NCI-H1048 (cell line): ENCODE results near the gene SGF29.
"Not testable (repeated sequence)": the region's sequence is repeated elsewhere in the genome, so short reads cannot be mapped to it uniquely, and the experiment has no call there.

Experiments
- DNase-seq: peaks from one replicate; lab custom pipeline; 2025; lab: John Stamatoyannopoulos, UW

SGF29 gene

GRCh38 chr16:28532940-28533647 is 20.6 kb upstream of the SGF29 start:
- DNase-seq, result no peak

GRCh38 chr16:28534542-28535373 is 19.0 kb upstream of the SGF29 start:
- DNase-seq, result no peak

DNA sequence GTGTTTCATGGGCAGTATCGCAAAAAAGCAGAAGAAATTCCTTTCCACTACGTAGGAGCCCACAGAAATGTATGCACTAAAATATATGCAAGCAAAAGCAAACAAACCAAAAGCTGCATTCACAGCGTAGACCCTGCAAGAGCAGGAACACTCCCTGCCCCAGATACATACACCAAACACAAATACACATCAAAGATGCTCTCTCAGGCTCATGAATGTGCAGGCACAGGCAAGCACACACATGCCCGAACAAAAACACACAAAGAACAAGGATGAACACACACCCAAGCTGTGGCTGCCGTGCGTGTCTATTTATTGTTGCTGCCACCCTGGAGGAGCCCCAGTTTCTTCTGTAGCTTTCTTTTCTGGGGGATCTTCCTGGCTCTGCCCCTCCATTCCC is 16.6 kb upstream of the SGF29 start:
- DNase-seq, result no peak

- DNase-seq, result no peak
These were observed 15.6 kb upstream of the SGF29 start for GRCh38 chr16:28537964-28538732.

GRCh38 chr16:28538733-28539596 is 14.8 kb upstream of the SGF29 start, which contains the start of gene NUPR1:
TSS of gene NUPR1 (minus strand) at chr16:28538974. CDS start at chr16:28538907, 67 bp downstream.
- DNase-seq, result no peak

DNA sequence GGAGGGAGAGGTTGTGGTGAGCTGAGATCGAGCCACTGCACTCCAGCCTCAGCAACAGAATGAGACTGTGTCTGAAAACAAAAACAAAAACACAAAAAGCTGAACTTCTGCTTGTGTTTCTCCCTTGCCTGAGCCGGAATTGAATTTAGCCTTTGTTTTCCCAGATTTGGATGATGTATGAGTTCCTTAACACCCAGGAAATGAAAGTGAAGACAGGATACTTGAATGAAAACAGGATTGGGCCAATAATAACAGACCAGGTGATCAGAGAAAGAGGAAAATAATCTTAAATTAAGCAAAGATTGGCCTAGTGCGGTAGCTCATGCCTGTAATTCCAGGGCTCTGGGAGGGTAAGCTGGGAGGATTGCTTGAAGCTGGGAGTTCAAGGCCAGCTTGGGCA is 13.4 kb upstream of the SGF29 start:
- no peak for DNase-seq

DNA sequence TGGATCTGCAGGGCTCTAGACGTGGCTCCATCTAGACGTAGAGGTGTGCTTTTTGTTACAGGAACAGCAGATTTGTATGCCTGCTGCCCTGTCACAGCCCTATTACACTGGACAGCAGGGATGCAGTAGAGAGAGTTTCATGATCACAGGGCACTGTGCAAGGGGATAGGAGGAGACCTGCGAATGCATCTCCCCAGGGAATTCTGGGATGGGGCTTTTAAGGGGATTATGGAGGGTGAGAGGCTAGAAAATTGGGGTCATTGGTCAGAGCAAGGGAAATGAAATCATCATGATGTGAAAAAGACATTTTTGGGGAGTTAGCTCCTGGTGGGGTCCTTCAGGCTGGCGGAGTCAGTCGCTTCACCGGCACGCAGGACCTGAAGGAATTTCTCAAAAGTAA is 11.1 kb upstream of the SGF29 start:
- no peak for DNase-seq

GRCh38 chr16:28543072-28543471 is 10.6 kb upstream of the SGF29 start:
- no peak for DNase-seq

GRCh38 chr16:28544998-28545397 is 8.7 kb upstream of the SGF29 start:
- DNase-seq, result no peak

DNA sequence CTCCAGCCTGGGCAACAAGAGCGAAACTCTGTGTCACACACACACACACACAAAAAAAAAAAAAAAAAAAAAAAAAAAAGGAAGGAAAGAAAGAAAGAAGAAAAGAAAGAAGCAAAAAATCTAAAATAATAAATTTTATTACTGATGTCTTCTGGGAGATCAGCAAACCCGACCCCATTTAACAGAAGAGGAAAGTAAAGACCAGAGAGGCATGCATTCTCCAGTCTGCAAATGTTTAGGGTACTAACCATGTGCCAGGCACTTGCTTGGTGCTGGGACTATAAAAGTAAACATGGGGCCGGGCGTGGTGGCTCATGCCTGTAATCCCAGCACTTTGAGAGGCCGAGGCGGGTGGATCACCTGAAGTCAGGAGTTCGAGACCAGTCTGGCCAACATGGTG is 7.8 kb upstream of the SGF29 start:
- not testable (repeated sequence) for DNase-seq

- no peak for DNase-seq
These were observed 7.1 kb upstream of the SGF29 start for GRCh38 chr16:28546626-28547025.

GRCh38 chr16:28548306-28548802 is 5.4 kb upstream of the SGF29 start:
- no peak for DNase-seq

GRCh38 chr16:28549301-28549899 is 4.3 kb upstream of the SGF29 start:
- DNase-seq, result no peak

- DNase-seq, result no peak
These were observed 1.1 kb downstream of the SGF29 start for GRCh38 chr16:28554634-28555423.

- no peak for DNase-seq
These were observed 1.8 kb downstream of the SGF29 start for GRCh38 chr16:28555561-28555960.

DNA sequence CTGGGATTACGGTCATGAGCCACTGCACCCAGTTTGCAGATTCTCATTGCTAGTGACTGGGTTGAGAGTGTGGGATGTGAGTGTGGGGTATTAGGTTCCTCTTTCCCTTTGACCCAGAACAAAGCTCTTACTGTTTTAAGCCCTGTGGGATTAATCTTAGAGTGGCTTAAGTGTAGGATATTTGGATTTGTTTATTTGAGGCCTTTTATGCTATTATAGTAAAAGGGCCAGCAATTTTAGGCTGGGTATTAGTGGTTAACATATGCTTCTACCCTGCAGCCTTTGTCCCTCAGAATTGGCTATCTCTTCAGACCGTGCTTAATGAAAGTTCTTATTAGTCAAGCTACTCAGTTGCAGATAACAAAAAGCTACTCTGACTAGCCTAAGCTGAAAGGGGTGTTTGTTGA is 3.2 kb downstream of the SGF29 start:
- DNase-seq, result no peak

DNA sequence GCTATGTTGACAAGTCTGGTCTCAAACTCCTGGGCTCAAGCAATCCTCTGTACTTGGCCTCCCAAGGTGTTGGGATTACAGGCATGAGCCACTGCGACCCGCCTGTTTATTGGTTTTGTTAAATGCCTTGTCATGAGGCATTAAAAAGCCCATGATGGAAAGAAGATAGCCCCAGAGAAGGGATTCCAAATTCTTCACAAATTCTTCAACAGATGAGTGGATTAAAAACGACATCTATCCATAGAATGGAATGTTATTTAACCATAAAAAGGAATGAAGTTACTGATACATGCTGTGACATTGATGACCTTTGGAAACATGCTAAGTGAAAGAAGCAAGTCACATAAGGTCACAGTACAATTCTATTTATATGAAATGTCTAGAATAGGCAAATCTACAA is 4.7 kb downstream of the SGF29 start:
- no peak for DNase-seq

DNA sequence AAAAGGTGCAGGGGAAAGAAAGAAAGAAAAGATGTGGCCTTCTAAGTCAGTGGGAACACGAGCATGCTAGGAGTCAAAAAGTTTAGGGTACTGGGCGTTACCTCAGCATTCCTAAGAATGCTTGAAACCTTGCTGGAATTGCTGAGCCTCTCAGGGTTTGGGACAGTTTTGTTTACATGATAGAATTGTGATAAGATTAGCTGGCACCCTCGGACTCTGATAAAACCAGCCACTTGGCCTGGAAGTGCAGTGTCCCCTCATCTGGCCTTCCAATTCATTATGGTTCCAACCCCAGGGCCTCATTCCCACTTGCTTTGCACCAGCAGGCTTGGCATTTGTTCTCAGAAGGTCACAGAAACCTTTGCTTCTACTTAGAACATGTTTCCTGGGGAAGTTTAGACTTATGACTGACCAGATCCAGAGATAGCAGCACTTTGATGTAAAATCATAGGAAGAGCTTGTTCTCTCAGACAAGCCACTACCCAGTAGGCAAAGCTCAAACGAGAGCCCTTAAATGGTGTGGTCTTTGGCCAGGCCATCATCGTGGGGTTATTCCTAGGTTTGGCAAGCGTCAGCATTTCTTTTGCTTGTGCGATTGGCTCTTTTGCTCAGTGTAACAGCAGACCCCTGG is 8.0 kb downstream of the SGF29 start:
- DNase-seq, result no peak

DNA sequence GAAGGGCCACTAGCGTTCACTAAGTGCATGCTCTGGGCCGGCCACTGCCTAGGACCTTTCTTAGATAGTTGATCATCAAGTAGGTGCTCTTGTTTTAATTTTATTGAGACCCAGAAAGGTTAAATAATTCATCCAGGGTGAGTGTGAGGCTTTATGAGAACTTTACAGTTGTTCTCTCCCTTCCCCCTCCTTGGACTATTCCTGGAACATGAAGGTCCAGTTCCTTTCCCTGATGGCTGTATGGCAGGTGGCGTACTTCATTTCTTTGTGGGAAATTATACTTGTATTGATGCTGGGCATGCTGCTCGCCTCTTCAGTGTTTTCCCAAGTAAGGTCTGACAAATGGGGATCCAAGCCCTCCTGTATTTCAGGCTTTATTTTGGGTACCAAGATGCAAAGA is 8.5 kb downstream of the SGF29 start:
- no peak for DNase-seq

DNA sequence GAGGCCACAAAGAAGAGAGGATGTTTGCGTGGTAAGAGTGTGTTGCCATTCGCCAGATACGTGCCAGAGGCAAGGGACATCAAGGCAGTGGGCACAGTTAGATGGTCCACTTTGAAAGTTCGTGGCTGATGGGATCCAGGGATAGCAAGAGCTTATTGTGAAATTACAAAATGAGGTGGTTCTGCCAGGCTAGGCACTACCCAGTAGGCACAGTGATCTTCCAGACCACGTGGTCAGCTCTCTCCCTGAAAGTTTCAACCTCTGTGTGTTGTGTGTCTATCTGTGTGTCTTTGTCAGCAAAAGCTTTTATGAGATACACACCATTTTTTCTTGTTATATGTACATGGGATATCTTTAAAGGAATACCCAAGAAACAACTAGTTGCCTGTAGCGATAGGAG is 9.5 kb downstream of the SGF29 start:
- DNase-seq, result no peak
